HL-60 (cell line): ENCODE data around the gene ARHGAP26.

Experiments
- DNase-seq, 2 experiments: peaks; one replicate each; pipeline ENCODE4 v3.0.0-alpha.2; 2010 to 2020; ENCODE audit warnings: low read depth in 1 of 2, low spot score in 1 of 2
- H3K27ac ChIP-seq: fragments of 250-450 bp; sonication (Bioruptor Pico); replicated peaks from 2 replicates; pipeline ENCODE4 v1.5.1; 2020; ENCODE audit warnings: mild to moderate bottlenecking, moderate library complexity
- H3K27me3 ChIP-seq: fragments of 250-450 bp; sonication (Bioruptor Pico); 2 replicates; pipeline ENCODE4 v1.5.1; 2021; ENCODE audit warnings: mild to moderate bottlenecking, moderate library complexity; ENCODE audit not compliant: insufficient read depth, poor library complexity, severe bottlenecking
- H3K4me3 ChIP-seq: replicated peaks from 2 replicates; pipeline ENCODE4 v1.5.1; 2011; ENCODE audit warnings: mild to moderate bottlenecking, control low read depth, low read length; ENCODE audit not compliant: insufficient read depth
- CTCF ChIP-seq: IDR thresholded peaks from one replicate; pipeline ENCODE4 v1.5.1; 2011; ENCODE audit warnings: low read length, control low read depth, inconsistent platforms; ENCODE audit not compliant: insufficient read depth
- GABPA ChIP-seq: IDR thresholded peaks from 2 replicates; pipeline ENCODE4 v1.6.1; 2012; ENCODE audit warnings: low read depth
- POLR2AphosphoS5 ChIP-seq: IDR thresholded peaks from 2 replicates; pipeline ENCODE4 v1.6.1; 2012; ENCODE audit warnings: low read depth
- SPI1 ChIP-seq: IDR thresholded peaks from 2 replicates; pipeline ENCODE4 v1.6.1; 2012; ENCODE audit warnings: low read depth, mild to moderate bottlenecking, borderline replicate concordance
- TF ChIP-seq, protein P1 (sequence below): IDR thresholded peaks from 2 replicates; pipeline ENCODE4 v1.6.1; 2012; ENCODE audit warnings: low read depth; ENCODE audit not compliant: insufficient replicate concordance

Gene ARHGAP26

GRCh38 chr5:143108498-143109128 is 338.4 kb downstream of the ARHGAP26 start:
- TF ChIP-seq CTCF (no peak), SPI1 (no peak), GABPA (no peak), POLR2AphosphoS5 (no peak)
- DNase-seq: no peak

GRCh38 chr5:143110591-143110990 is 340.4 kb downstream of the ARHGAP26 start:
- no peak overlapping the region for H3K4me3 ChIP-seq

More at GRCh38 chr5:143108498-143109128, 338.4 kb downstream of the ARHGAP26 start:
- H3K4me3 ChIP-seq: no peak overlapping the region
- no peak overlapping the region for H3K27ac ChIP-seq
- H3K27me3 ChIP-seq: no peaks in the 10 kb centered on the region

GRCh38 chr5:143111799-143112198 is 341.6 kb downstream of the ARHGAP26 start:
- H3K27ac ChIP-seq: no peak overlapping the region
- no peak overlapping the region for H3K4me3 ChIP-seq
- H3K27me3 ChIP-seq: no peaks in the 10 kb centered on the region
- TF ChIP-seq GABPA (no peak), POLR2AphosphoS5 (no peak)
- no peak for DNase-seq

More at GRCh38 chr5:143110591-143110990, 340.4 kb downstream of the ARHGAP26 start:
- no peak overlapping the region for H3K27ac ChIP-seq
- DNase-seq: no peak
- TF ChIP-seq GABPA: no peak
- no peak for TF ChIP-seq SPI1
- TF ChIP-seq POLR2AphosphoS5: no peak
- TF ChIP-seq, protein P1, sequence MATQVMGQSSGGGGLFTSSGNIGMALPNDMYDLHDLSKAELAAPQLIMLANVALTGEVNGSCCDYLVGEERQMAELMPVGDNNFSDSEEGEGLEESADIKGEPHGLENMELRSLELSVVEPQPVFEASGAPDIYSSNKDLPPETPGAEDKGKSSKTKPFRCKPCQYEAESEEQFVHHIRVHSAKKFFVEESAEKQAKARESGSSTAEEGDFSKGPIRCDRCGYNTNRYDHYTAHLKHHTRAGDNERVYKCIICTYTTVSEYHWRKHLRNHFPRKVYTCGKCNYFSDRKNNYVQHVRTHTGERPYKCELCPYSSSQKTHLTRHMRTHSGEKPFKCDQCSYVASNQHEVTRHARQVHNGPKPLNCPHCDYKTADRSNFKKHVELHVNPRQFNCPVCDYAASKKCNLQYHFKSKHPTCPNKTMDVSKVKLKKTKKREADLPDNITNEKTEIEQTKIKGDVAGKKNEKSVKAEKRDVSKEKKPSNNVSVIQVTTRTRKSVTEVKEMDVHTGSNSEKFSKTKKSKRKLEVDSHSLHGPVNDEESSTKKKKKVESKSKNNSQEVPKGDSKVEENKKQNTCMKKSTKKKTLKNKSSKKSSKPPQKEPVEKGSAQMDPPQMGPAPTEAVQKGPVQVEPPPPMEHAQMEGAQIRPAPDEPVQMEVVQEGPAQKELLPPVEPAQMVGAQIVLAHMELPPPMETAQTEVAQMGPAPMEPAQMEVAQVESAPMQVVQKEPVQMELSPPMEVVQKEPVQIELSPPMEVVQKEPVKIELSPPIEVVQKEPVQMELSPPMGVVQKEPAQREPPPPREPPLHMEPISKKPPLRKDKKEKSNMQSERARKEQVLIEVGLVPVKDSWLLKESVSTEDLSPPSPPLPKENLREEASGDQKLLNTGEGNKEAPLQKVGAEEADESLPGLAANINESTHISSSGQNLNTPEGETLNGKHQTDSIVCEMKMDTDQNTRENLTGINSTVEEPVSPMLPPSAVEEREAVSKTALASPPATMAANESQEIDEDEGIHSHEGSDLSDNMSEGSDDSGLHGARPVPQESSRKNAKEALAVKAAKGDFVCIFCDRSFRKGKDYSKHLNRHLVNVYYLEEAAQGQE: no peak
- TF ChIP-seq CTCF: no peak
- H3K27me3 ChIP-seq: no peaks in the 10 kb centered on the region

GRCh38 chr5:143113461-143113860 is 343.3 kb downstream of the ARHGAP26 start:
- Histone ChIP-seq H3K27me3 (no peaks in the 10 kb centered on the region), H3K4me3 (no peak overlapping the region), H3K27ac (no peak overlapping the region)
- DNase-seq: no peak
- TF ChIP-seq CTCF: no peak
- TF ChIP-seq, protein P1: no peak
- no peak for TF ChIP-seq SPI1
- no peak for TF ChIP-seq GABPA
- TF ChIP-seq POLR2AphosphoS5: no peak
